ENCODE data around the gene PCDH11Y.
"Not testable (repeated sequence)": the region's sequence is repeated elsewhere in the genome, so short reads cannot be mapped to it uniquely, and the experiment has no call there.

Gene PCDH11Y

GRCh38 chrY:5709788-5710381 lies 709.8 kb downstream of the PCDH11Y start:
- H3K4me3 ChIP-seq (ENCODE audit: low read depth, low read length), result not testable (repeated sequence)

GRCh38 chrY:5761403-5761802 lies 761.3 kb downstream of the PCDH11Y start:
- in situ Hi-C loops (cut with HindIII; ENCODE audit: low sequenced_read_pairs); H3K4me3 ChIP-seq (ENCODE audit: low read depth, low read length); DNase-seq (ENCODE audit: low read depth, low spot score): not testable (repeated sequence)

More at GRCh38 chrY:5709788-5710381, 709.8 kb downstream of the PCDH11Y start:
- in situ Hi-C loops (cut with HindIII; ENCODE audit: low sequenced_read_pairs); DNase-seq (ENCODE audit: low read depth, low spot score): not testable (repeated sequence)

- DNase-seq (ENCODE audit: low read depth, low spot score); in situ Hi-C loops (cut with HindIII; ENCODE audit: low sequenced_read_pairs); H3K4me3 ChIP-seq (ENCODE audit: low read depth, low read length): not testable (repeated sequence)
Observed at GRCh38 chrY:5776485-5776884, 776.4 kb downstream of the PCDH11Y start.

Data from astrocyte of the spinal cord (primary cell).